Mesendoderm (in vitro differentiated cells): Measurements from ENCODE around the gene EPHA2.

Source experiments
- DNase-seq: peaks from one replicate; pipeline ENCODE4 v3.0.0; 2013
- H2AK5ac ChIP-seq: 2 replicates; pipeline ENCODE4 v1.6.1; 2013; ENCODE audit warnings: low read length, inconsistent platforms
- H2BK120ac ChIP-seq: 2 replicates; pipeline ENCODE4 v1.6.1; 2013; ENCODE audit warnings: low read depth, mild to moderate bottlenecking, low read length, moderate library complexity, mixed read lengths
- H2BK15ac ChIP-seq: replicated peaks from 2 replicates; pipeline ENCODE4 v1.6.1; 2013; ENCODE audit warnings: low read depth, mild to moderate bottlenecking, moderate library complexity
- H2BK5ac ChIP-seq: 2 replicates; pipeline ENCODE4 v1.6.1; 2013; ENCODE audit warnings: low read length, inconsistent platforms
- H3K18ac ChIP-seq: 2 replicates; pipeline ENCODE4 v1.6.1; 2013; ENCODE audit warnings: mild to moderate bottlenecking, low read length, mixed read lengths
- H3K23ac ChIP-seq: one replicate; pipeline ENCODE4 v1.6.1; 2013; ENCODE audit warnings: low read length
- H3K27ac ChIP-seq: 2 replicates; pipeline ENCODE4 v1.5.1; 2013; ENCODE audit warnings: low read depth, mild to moderate bottlenecking, inconsistent platforms, low read length, moderate library complexity
- H3K27me3 ChIP-seq: 2 replicates; pipeline ENCODE4 v1.6.1; 2013; ENCODE audit warnings: low read length, control low read depth, mild to moderate bottlenecking, inconsistent platforms; ENCODE audit not compliant: insufficient read depth, poor library complexity
- H3K36me3 ChIP-seq: 2 replicates; pipeline ENCODE4 v1.6.1; 2013; ENCODE audit warnings: low read length, inconsistent platforms; ENCODE audit not compliant: control insufficient read depth, insufficient read depth
- H3K4ac ChIP-seq: one replicate; pipeline ENCODE4 v1.6.1; 2013; ENCODE audit warnings: low read depth, mild to moderate bottlenecking, low read length, moderate library complexity
- H3K4me1 ChIP-seq: 2 replicates; pipeline ENCODE4 v1.6.1; 2013; ENCODE audit warnings: low read depth, low read length, inconsistent platforms; ENCODE audit not compliant: control insufficient read depth
- H3K4me2 ChIP-seq: 2 replicates; pipeline ENCODE4 v1.6.1; 2013; ENCODE audit warnings: low read length
- H3K4me3 ChIP-seq: 2 replicates; pipeline ENCODE4 v1.5.1; 2013; ENCODE audit warnings: mild to moderate bottlenecking, low read length
- H3K56ac ChIP-seq: one replicate; pipeline ENCODE4 v1.6.1; 2013; ENCODE audit warnings: low read length
- H3K79me1 ChIP-seq: 2 replicates; pipeline ENCODE4 v1.6.1; 2013; ENCODE audit warnings: low read length, inconsistent platforms
- H3K79me2 ChIP-seq: 2 replicates; pipeline ENCODE4 v1.6.1; 2013; ENCODE audit warnings: mild to moderate bottlenecking, low read length; ENCODE audit not compliant: control insufficient read depth, insufficient read depth
- H3K9ac ChIP-seq: 2 replicates; pipeline ENCODE4 v1.6.1; 2013; ENCODE audit warnings: low read length, inconsistent platforms
- H4K5ac ChIP-seq: one replicate; pipeline ENCODE4 v1.6.1; 2013; ENCODE audit warnings: low read length
- H4K8ac ChIP-seq: one replicate; pipeline ENCODE4 v1.6.1; 2013; ENCODE audit warnings: low read depth, mild to moderate bottlenecking, control low read depth, low read length, moderate library complexity
- WGBS: extraction: QIAGEN DNeasy Blood & Tissue Kit; methylation state at CpG from one replicate; pipeline ENCODE4 v1.1.7; 2013; ENCODE audit warnings: low lambda C conversion rate, missing lambda C conversion rate; ENCODE audit not compliant: insufficient coverage; ENCODE audit errors: extremely low coverage; 5-methylcytosine and 5-hydroxymethylcytosine counted together

EPHA2 gene

DNA sequence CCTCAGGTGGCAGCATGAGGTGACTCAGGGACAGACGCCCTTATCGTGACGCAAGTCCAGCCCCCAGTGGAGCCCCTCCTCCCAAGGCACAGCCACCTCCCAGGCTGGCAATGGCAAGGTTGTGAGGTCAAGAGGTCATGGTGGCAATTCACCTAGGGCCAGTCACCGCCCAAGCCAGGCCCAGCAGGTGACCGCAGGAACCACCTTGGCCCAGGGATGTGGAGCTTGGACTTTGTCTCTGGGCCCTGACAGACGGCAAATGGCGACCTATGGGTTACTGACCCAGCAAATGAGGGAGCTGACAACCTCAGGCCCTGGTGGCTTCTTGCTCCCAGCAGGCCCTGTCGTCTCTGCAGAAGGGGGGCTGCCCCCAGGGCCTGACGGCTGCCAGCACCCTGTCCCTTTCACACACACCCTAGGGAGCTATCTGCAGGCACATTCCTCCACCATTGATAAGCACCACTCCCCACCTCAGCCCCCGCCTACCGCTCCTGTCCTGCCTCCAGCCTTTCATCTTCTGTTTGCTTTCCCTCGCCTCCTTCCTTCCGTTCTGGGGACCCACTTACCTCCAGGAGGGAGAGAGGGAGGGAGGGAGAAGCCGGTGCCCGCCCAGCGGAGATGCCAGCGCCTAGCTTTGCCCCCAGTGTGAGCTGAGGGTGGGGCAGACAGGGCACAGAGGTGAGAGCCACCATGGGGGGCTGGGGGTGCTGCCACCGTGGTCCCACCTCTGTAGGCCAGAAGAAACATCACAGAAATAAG, 12.1 kb downstream of the EPHA2 start:
- Histone ChIP-seq H3K4me3 (no peak overlapping the region), H3K9ac (no peak overlapping the region), H3K4me1 (peaks cover 54% of the 10 kb centered on the region), H4K5ac (no peak overlapping the region), H3K36me3 (peaks cover 37% of the 10 kb centered on the region), H3K4ac (no peak overlapping the region), H2BK15ac (no peak overlapping the region), H3K27ac (peak overlapping the region; percentile 82), H2AK5ac (no peak overlapping the region), H2BK120ac (no peak overlapping the region), H3K23ac (peak overlapping the region; percentile 4), H3K18ac (peak overlapping the region; percentile 51), H3K4me2 (no peak overlapping the region), H3K56ac (peak overlapping the region; percentile 81), H2BK5ac (peak overlapping the region; percentile 20), H4K8ac (no peak overlapping the region), H3K79me1 (peaks cover 27% of the 10 kb centered on the region), H3K79me2 (peaks cover 99% of the 10 kb centered on the region), H3K27me3 (no peaks in the 10 kb centered on the region)
- DNase-seq: no peak
- no CpG with 5 or more reads among the region's 18 CpGs for WGBS

DNA sequence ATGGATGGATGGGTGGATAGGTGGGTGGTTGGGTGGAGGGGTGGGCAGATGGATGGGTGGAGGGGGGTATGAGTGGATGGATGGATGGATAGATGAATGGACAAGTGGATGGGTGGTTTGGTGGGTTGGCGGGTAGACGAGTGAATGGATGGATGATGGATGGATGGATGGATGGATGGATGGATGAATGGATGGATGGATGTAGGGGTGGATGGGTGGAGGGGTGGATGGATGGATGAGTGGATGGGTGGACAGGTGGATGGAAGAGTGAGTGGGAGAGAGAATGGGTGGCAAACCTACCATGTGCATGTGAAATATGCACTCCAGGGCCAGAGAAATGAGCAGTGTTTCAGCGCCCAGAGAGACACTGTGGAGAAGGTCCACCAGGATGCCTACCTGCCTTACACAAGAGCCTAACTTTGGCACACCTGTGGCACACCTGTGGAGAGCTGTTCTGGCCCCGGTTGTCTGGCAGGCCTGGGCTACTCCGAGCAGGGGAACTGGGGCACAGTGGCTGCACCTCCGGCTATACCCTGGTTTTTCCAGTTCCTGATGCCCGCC, 12.8 kb downstream of the EPHA2 start:
- no CpG with 5 or more reads among the region's 7 CpGs for WGBS
- no peak overlapping the region for H3K27ac ChIP-seq

DNA sequence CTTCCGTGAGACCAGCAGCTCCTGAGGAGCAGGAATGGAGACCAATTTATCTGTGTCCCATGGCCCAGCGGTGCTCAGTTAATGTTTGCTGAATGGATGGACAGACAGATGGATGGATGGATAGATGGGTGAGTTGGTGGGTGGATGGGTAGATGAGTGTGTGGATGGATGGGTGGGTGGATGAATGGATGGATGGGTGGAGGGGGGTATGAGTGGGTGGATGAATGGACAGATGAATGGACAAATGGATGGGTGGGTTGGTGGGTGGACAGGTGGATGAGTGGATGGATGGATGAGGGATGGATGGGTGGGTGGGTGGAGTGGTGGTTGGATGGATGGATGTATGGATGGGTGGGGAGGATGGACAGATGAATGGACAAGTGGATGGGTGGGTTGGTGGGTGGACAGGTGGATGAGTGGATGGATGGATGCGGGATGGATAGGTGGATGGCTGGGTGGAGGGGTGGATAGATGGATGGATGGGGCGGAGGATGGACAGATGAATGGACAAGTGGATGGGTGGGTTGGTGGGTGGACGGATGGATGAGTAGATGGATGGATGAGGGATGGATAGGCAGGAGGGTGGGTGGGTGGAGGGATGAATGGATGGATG, 13.4 kb downstream of the EPHA2 start:
- no peak overlapping the region for H4K5ac ChIP-seq
- H3K36me3 ChIP-seq: peaks cover 44% of the 10 kb centered on the region
- H3K18ac ChIP-seq: peak overlapping the region; percentile 41
- no peak overlapping the region for H2BK15ac ChIP-seq
- H3K4me2 ChIP-seq: no peak overlapping the region
- H3K79me2 ChIP-seq: peaks cover 98% of the 10 kb centered on the region
- H3K23ac ChIP-seq: no peak overlapping the region
- H3K4ac ChIP-seq: no peak overlapping the region
- H3K9ac ChIP-seq: no peak overlapping the region
- H3K27ac ChIP-seq: no peak overlapping the region
- H3K27me3 ChIP-seq: no peaks in the 10 kb centered on the region
- H3K4me1 ChIP-seq: peaks cover 52% of the 10 kb centered on the region
- no peak overlapping the region for H4K8ac ChIP-seq
- WGBS: no CpG with 5 or more reads among the region's 5 CpGs
- peaks cover 33% of the 10 kb centered on the region for H3K79me1 ChIP-seq
- no peak overlapping the region for H2BK5ac ChIP-seq
- DNase-seq: no peak
- no peak overlapping the region for H3K4me3 ChIP-seq
- no peak overlapping the region for H2AK5ac ChIP-seq
- H3K56ac ChIP-seq: no peak overlapping the region
- H2BK120ac ChIP-seq: no peak overlapping the region

More for the DNA sequence above, 12.8 kb downstream of the EPHA2 start:
- Histone ChIP-seq H4K8ac (no peak overlapping the region), H3K79me2 (peaks cover 99% of the 10 kb centered on the region), H3K18ac (no peak overlapping the region), H3K4ac (no peak overlapping the region), H3K79me1 (peaks cover 31% of the 10 kb centered on the region), H3K9ac (no peak overlapping the region), H3K36me3 (peaks cover 40% of the 10 kb centered on the region), H3K4me3 (no peak overlapping the region), H2BK15ac (no peak overlapping the region), H2BK5ac (peak overlapping the region; percentile 20), H3K27me3 (no peaks in the 10 kb centered on the region), H3K4me2 (no peak overlapping the region), H3K4me1 (peaks cover 54% of the 10 kb centered on the region), H3K56ac (no peak overlapping the region), H2AK5ac (no peak overlapping the region), H3K23ac (peak overlapping the region; percentile 4), H2BK120ac (no peak overlapping the region), H4K5ac (no peak overlapping the region)
- no peak for DNase-seq

DNA sequence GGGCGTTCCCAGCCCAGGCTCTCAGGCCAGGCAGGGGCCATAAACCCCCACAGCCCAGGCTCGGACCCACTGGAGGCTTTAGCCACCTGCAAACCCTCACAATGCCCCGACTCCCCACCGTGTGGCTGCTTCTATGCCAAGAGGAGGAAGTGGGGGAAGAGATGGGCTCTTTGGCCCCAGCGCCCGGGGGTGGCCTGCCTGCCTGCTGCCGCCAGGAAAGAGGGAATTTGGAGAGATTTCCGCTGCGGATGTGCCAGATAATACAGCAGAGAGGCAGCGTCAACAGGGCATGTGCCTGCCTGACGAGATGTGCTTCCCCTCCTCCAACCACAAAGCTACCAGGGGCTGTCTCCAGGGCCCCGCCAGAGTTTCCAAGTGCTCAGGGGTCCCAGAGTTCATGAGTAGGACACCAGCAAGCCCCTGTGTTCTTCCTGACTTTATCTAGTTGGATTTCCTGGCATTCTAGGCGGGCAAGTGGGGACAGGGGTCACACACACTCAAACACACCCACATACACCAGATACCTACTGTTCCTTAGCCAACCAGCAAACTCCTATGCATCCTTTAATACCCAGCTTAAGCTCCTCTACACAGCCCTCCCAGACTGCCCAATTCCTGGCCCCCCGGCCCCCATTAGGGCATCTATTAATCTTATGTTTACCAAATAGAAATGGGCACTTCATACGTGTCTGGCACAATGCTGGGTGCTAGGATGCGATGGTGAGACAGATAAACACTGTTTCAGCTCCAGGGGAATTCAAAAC, 14.1 kb downstream of the EPHA2 start:
- Histone ChIP-seq H2AK5ac (no peak overlapping the region), H3K36me3 (peaks cover 42% of the 10 kb centered on the region), H3K18ac (peak overlapping the region; percentile 41), H3K9ac (peak overlapping the region; percentile 38), H3K4me2 (no peak overlapping the region), H3K79me1 (peaks cover 32% of the 10 kb centered on the region), H3K27me3 (no peaks in the 10 kb centered on the region), H2BK5ac (peak overlapping the region; percentile 30), H2BK120ac (no peak overlapping the region), H3K4me1 (peaks cover 46% of the 10 kb centered on the region), H3K4me3 (no peak overlapping the region), H3K27ac (peak overlapping the region; percentile 73), H3K56ac (peak overlapping the region; percentile 71), H3K4ac (no peak overlapping the region), H2BK15ac (no peak overlapping the region), H3K79me2 (peaks cover 91% of the 10 kb centered on the region), H3K23ac (peak overlapping the region; percentile 57), H4K5ac (no peak overlapping the region), H4K8ac (no peak overlapping the region)
- WGBS: no CpG with 5 or more reads among the region's 16 CpGs
- DNase-seq: no peak

DNA sequence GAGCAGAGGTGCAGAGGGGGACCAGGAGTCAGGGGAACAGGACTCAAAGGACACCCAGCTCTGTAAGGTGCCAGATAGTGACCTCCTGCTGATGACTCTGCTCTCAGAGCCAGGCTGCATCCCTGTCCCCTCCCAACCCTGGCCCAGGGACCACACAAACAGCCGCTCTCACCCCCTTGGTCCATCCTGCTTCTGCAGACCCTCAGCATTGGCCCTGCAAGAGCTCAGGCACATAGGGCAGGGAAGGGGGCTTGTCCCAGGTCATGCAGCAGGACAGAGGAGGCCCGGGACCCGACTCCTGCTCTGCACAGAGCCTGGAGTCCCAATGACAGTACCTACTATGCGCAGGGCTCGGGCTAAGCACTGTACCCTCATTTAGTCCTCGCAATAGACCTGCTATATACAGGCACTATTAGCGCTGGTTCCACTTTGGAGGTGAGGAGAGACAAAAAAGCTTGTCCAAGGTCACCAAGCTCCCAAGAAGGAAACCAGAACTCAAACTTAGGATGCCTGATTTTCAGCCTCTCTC, 15.7 kb downstream of the EPHA2 start:
- peaks cover 34% of the 10 kb centered on the region for H3K4me1 ChIP-seq
- WGBS: no CpG with 5 or more reads among the region's 7 CpGs

More for the DNA sequence above, 15.7 kb downstream of the EPHA2 start:
- no peak for DNase-seq
- no peaks in the 10 kb centered on the region for H3K27me3 ChIP-seq
- H3K79me1 ChIP-seq: peaks cover 34% of the 10 kb centered on the region
- no peak overlapping the region for H3K4me3 ChIP-seq
- no peak overlapping the region for H3K4ac ChIP-seq
- H2BK120ac ChIP-seq: no peak overlapping the region
- no peak overlapping the region for H3K18ac ChIP-seq
- peaks cover 82% of the 10 kb centered on the region for H3K79me2 ChIP-seq
- no peak overlapping the region for H4K5ac ChIP-seq
- peak overlapping the region; percentile 3 for H3K27ac ChIP-seq
- no peak overlapping the region for H4K8ac ChIP-seq
- no peak overlapping the region for H3K4me2 ChIP-seq
- peak overlapping the region; percentile 66 for H3K23ac ChIP-seq
- H3K56ac ChIP-seq: peak overlapping the region; percentile 81
- H2AK5ac ChIP-seq: no peak overlapping the region
- H3K9ac ChIP-seq: peak overlapping the region; percentile 38
- peaks cover 48% of the 10 kb centered on the region for H3K36me3 ChIP-seq
- no peak overlapping the region for H2BK15ac ChIP-seq
- peak overlapping the region; percentile 59 for H2BK5ac ChIP-seq
